Caco-2 (cell line): ENCODE results near the gene GPR87. TPM values are rescaled to one million over a fixed set of nuclear protein-coding genes. Genes with fewer than 3 reads are reported as not detected.

ENCODE experiments used
- BruUV-seq: library from RNA; stranded (reverse); fragments of 400-500 nt; replicated peaks from 2 replicates; lab custom pipeline; 2021; lab: Mats Ljungman, UMichigan
- CTCF ChIA-PET: fragments of 300-600 bp; sonication (Branson Sonifier 250); formaldehyde crosslinking; loops from one replicate; lab custom pipeline; 2022; ENCODE audit warnings: antibody characterized with exemption; lab: Charles Lee
- POLR2A ChIA-PET: fragments of 300-600 bp; sonication (Branson Sonifier 250); formaldehyde crosslinking; loops from one replicate; lab custom pipeline; 2022; ENCODE audit warnings: antibody characterized with exemption; lab: Charles Lee
- DNase-seq, 2 experiments: peaks; one replicate each; pipeline versions ENCODE4 v3.0.0 to v3.0.0-alpha.2; 2020 to 2022
- H3K27me3 ChIP-seq: replicated peaks from 2 replicates; pipeline ENCODE4 v1.6.0; 2011; ENCODE audit warnings: low read length; ENCODE audit not compliant: control insufficient read depth, insufficient read depth
- H3K36me3 ChIP-seq: 2 replicates; pipeline ENCODE4 v1.5.1; 2011; ENCODE audit warnings: low read length; ENCODE audit not compliant: control insufficient read depth, insufficient read depth
- H3K4me1 ChIP-seq: fragments of 250-450 bp; sonication (Bioruptor Pico); 2 replicates; pipeline ENCODE4 v1.5.1; 2020; ENCODE audit warnings: mild to moderate bottlenecking
- H3K4me3 ChIP-seq: 2 replicates; pipeline ENCODE4 v1.5.1; 2011; ENCODE audit warnings: low read depth, mild to moderate bottlenecking, control low read depth, low read length
- H3K9me3 ChIP-seq: fragments of 250-450 bp; sonication (Bioruptor Pico); 2 replicates; pipeline ENCODE4 v1.5.1; 2020; ENCODE audit warnings: mild to moderate bottlenecking, moderate library complexity
- H3K27ac Mint-ChIP-seq: one replicate; pipeline ENCODE4 v1.8.0; 2022; ENCODE audit warnings: mixed read lengths; ENCODE audit not compliant: unreplicated experiment
- H3K27me3 Mint-ChIP-seq: one replicate; pipeline ENCODE4 v1.8.0; 2022; ENCODE audit warnings: mixed read lengths; ENCODE audit not compliant: insufficient read depth, unreplicated experiment
- H3K36me3 Mint-ChIP-seq: one replicate; pipeline ENCODE4 v1.8.0; 2022; ENCODE audit warnings: mild to moderate bottlenecking, mixed read lengths; ENCODE audit not compliant: insufficient read depth, unreplicated experiment
- H3K4me1 Mint-ChIP-seq: one replicate; pipeline ENCODE4 v1.8.0; 2022; ENCODE audit warnings: low read depth, mixed read lengths; ENCODE audit not compliant: unreplicated experiment
- H3K4me3 Mint-ChIP-seq: one replicate; pipeline ENCODE4 v1.8.0; 2022; ENCODE audit warnings: mild to moderate bottlenecking, moderate library complexity, mixed read lengths; ENCODE audit not compliant: unreplicated experiment
- H3K9me3 Mint-ChIP-seq: one replicate; pipeline ENCODE4 v1.8.0; 2022; ENCODE audit warnings: mixed read lengths; ENCODE audit not compliant: unreplicated experiment
- CTCF ChIP-seq, 2 experiments: fragments of 200-600 bp in 1 of 2; IDR thresholded peaks; 1 replicate in 1 of 2; 2 replicates in 1 of 2; pipeline versions ENCODE4 v1.5.1 to v1.8.0; 2011 to 2022; ENCODE audit warnings: antibody characterized with exemption in 1 of 2, control low read depth in 1 of 2, inconsistent platforms in 1 of 2, low read depth in 1 of 2, low read length in 1 of 2, mild to moderate bottlenecking in 1 of 2, moderate library complexity in 1 of 2; ENCODE audit not compliant: insufficient read depth in 1 of 2, severe bottlenecking in 1 of 2, unreplicated experiment in 1 of 2
- intact Hi-C: fragments of 100-400 bp; cut with micrococcal nuclease; formaldehyde crosslinking; loops from one replicate; pipeline ENCODE4 v1.10.0; 2022; ENCODE audit not compliant: unreplicated experiment
- total RNA-seq: library from RNA; stranded (reverse); gene quantifications from 2 replicates; pipeline ENCODE4 v1.2.3, GENCODE V29; 2022

GPR87 gene
- total RNA-seq, 1 experiment from 2014 or later = 0.18 TPM

- ChIA-PET POLR2A (no interaction called here), CTCF (no interaction called here)
- Histone ChIP-seq H3K36me3 (no peaks in the 10 kb centered on the region), H3K27me3 (no peaks in the 10 kb centered on the region), H3K4me1 (no peaks in the 10 kb centered on the region), H3K4me3 (no peak overlapping the region), H3K9me3 (no peaks in the 10 kb centered on the region)
- Mint-ChIP-seq H3K9me3 (no peaks in the 10 kb centered on the region), H3K27ac (no peak overlapping the region), H3K27me3 (no peaks in the 10 kb centered on the region), H3K36me3 (no peaks in the 10 kb centered on the region), H3K4me1 (no peaks in the 10 kb centered on the region), H3K4me3 (no peak overlapping the region)
- TF ChIP-seq CTCF (IDR thresholded peaks at IDR 0.05; ENCODE audit: insufficient read depth in 1 of 2, low read depth in 1 of 2, low read length in 1 of 2, severe bottlenecking in 1 of 2, unreplicated experiment in 1 of 2) = no peak
- BruUV-seq = no TSS peak
- DNase-seq = no peak
- intact Hi-C loops = no loop called here
Measured at GRCh38 chr3:151276687-151277042, 40.0 kb downstream of the GPR87 start.

GRCh38 chr3:151276038-151276686, 40.5 kb downstream of the GPR87 start:
- Histone ChIP-seq H3K27me3 (no peaks in the 10 kb centered on the region), H3K4me1 (no peaks in the 10 kb centered on the region), H3K36me3 (no peaks in the 10 kb centered on the region), H3K4me3 (no peak overlapping the region), H3K9me3 (no peaks in the 10 kb centered on the region)
- Mint-ChIP-seq H3K36me3 (no peaks in the 10 kb centered on the region), H3K4me1 (no peaks in the 10 kb centered on the region), H3K27ac (no peak overlapping the region), H3K4me3 (no peak overlapping the region), H3K9me3 (no peaks in the 10 kb centered on the region), H3K27me3 (no peaks in the 10 kb centered on the region)
- ChIA-PET POLR2A (no interaction called here), CTCF (no interaction called here)
- intact Hi-C loops = no loop called here
- TF ChIP-seq CTCF (IDR thresholded peaks at IDR 0.05; ENCODE audit: insufficient read depth in 1 of 2, low read depth in 1 of 2, low read length in 1 of 2, severe bottlenecking in 1 of 2, unreplicated experiment in 1 of 2) = no peak
- BruUV-seq = no TSS peak
- no peak for DNase-seq

- no peak for DNase-seq
- ChIA-PET CTCF (no interaction called here), POLR2A (no interaction called here)
- BruUV-seq = no TSS peak
- H3K9me3 Mint-ChIP-seq = no peaks in the 10 kb centered on the region
- Histone ChIP-seq H3K4me1 (no peaks in the 10 kb centered on the region), H3K4me3 (no peak overlapping the region), H3K36me3 (no peaks in the 10 kb centered on the region), H3K27me3 (no peaks in the 10 kb centered on the region), H3K9me3 (no peaks in the 10 kb centered on the region)
- intact Hi-C loops = no loop called here
- no peak overlapping the region for H3K27ac Mint-ChIP-seq
- no peaks in the 10 kb centered on the region for H3K27me3 Mint-ChIP-seq
- no peaks in the 10 kb centered on the region for H3K36me3 Mint-ChIP-seq
- TF ChIP-seq CTCF (IDR thresholded peaks at IDR 0.05; ENCODE audit: insufficient read depth in 1 of 2, low read depth in 1 of 2, low read length in 1 of 2, severe bottlenecking in 1 of 2, unreplicated experiment in 1 of 2) = no peak
- H3K4me1 Mint-ChIP-seq = no peaks in the 10 kb centered on the region
- H3K4me3 Mint-ChIP-seq = no peak overlapping the region
Measured at GRCh38 chr3:151275091-151275490, 41.5 kb downstream of the GPR87 start.
